GM18526 (cell line): Measurements from ENCODE around the gene PIK3CA.

Source experiments
- POLR2A ChIP-seq: IDR thresholded peaks from 3 replicates; pipeline ENCODE4 v1.6.1; 2011; ENCODE audit not compliant: insufficient read length; ENCODE audit errors: extremely low read depth

The PIK3CA gene

DNA sequence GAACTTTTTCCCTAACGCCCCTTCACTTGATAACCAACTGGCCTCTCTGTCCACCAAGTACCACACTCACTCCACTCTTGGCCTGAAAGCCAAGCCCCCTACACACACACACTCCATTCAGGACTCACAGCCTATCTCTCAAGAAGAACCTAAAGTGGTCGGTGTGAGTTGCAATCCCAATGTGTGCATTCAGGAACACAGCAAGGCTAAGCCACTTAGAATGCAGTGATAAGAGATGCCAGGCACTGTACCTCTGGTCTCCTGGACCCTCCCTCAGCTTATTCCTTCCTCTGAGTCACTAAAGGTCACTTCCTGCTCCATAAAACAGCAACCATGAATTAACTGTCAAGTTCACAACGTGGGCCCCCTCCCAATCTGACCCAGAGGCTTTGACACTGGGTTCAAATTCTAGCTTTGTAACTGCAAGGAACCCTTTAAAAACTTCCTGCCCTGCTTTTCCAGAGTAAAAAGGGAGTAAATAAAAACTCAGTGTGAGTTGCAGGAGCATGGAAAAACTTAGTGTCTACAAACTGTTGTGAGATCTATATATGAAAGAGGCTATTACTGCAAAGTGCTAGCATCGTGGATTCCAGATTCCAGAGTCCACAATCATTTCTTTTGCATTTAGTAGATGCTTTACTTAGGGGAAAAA is 120.4 kb downstream of the PIK3CA start:
- TF ChIP-seq POLR2A = no peak

- no peak for TF ChIP-seq POLR2A
These were observed 121.1 kb downstream of the PIK3CA start for GRCh38 chr3:179269152-179269707.

- no peak for TF ChIP-seq POLR2A
These were observed 124.2 kb downstream of the PIK3CA start for GRCh38 chr3:179272385-179272784.

DNA sequence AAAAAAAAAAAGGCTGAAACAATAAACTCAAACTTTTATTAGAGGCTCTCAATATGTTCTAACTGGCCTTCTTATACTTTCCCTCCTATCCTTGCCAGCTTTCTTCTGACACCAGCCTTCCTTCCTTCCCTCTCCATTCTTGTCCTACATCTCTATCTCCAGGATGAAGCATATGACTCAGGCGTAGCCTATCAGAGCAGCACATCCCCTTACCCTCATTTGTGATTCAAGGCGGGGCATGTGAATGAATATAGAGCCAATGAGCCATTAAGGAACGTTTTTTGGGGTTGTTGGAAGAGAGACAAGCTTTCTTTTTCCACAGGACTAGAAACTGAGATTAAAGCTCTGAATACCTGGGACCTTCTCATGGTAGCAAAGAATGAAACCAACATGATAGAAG is 127.8 kb downstream of the PIK3CA start:
- TF ChIP-seq POLR2A = no peak

DNA sequence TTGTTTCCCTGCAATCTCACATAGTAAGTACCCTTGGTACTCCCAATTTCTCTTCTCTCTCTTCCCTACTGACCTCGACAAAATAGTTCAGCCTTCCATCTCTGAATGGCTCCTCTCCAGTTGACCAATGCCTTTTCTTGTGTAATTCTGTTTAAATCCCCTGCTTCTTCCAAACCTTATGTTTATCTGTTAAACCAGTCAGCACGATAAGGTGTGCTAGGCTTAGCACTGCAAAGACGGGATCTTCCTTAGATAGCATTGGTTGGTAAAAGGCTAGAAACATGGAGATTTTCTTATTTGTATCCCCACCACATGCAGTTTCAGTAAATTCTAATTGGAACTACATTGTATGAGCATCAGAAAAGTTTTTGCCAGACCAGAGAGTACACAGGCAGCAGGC is 128.6 kb downstream of the PIK3CA start:
- TF ChIP-seq POLR2A = no peak

DNA sequence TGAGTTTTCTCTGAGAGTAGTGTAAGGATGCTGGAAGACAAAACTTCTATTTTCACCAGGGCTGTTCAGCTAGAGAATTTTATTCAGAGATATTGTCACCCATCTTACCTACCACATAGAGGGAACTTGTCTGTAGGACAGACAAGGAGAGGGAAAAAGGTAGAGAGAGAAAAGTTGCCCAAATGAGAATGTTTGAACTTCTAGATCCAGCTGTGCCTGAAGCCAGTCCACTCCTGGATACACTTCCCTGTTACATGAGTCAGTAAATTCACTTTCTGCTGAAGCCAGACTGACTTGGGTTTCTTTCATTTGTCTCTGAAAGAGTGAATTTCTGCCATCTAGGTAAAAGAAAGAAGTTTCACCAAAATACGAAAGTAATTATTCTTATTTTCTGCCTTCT is 130.0 kb downstream of the PIK3CA start:
- TF ChIP-seq POLR2A = no peak

DNA sequence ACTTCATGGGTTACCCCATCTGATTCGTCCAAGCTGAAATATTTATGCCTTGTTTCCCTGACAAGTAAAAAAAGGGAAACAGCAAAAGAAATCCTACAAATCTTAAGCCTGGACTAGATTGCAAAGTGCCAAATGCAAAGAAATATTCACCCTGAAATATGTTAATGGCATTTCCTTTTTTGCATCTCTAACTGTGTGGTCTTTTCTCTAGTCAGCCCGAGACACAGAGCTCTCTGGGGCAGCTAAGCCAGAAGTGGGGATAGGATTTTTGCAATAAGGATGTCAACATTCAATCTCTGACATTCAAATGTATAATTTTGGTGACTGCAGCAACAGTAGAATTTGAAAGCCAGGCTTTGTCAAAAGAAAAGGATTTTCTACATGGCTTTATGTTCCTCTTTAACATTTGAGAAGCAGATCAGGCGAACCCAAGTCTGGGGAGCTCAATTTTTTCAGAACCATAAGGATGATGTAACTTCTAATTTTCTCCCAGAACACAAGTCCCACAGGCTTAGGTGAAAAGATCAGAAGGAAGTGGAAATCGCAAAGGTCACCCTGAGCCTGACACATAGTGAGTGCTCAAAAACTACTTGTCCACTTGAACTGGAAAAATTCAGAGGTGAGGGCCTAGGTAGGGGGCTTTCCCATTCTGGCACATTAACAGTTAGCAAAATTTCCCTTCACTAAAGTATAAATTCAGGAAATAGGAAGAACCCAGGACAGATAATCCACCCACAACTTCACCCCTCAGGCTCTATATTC is 131.0 kb downstream of the PIK3CA start:
- TF ChIP-seq POLR2A = no peak

DNA sequence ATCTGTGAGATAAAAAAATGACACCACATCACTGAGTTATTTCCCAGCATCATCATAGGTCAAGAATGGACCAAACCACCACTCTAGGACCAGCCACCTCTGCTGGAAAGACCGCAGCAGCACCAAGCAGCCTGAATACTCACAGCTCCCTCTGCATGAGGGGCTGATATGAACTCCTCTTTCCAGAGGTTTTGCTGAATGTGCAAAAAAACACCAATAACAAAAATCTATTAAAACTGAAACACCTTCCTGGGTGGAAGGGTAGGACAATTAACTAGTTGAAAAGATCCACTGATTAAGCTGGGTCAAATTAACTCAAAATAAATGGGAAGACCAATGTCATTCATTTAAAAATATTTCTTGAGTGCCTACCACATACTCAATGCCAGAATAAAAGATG is 131.7 kb downstream of the PIK3CA start:
- no peak for TF ChIP-seq POLR2A

DNA sequence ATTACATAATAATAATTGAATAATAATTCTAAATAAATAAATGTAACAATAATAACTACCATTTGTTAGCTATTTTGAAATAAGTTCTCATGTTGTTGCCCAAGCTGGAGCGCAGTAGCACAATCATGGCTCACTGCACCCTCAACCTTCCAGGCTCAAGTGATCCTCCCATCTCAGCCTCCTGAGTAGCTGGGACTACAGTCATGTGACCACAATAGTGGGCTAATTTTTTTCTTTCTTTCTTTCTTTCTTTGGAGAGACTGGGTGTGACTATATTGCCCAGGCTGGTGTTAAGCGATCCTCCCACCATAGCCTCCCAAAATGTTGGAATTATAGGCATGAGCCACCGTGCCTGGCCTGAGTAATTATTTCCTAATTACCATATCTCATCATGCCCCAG is 133.7 kb downstream of the PIK3CA start:
- no peak for TF ChIP-seq POLR2A

DNA sequence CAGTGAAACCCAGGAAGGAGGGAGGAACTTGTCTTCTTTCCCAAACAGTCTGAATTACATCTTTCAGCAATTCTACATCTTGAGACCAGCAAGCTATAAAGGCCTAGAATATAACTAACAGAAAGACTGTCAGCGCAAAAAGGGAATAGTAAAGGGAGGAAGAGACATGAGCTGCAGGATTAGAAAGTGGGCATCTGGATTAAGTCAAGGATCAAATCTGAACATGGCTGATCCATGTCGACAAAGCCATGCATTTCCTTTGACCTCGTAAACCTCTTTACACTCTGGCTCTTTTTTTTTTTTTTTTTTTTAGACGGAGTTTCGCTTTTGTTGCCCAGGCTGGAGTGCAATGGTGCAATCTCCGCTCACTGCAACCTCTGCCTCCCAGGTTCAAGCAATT is 138.2 kb downstream of the PIK3CA start:
- TF ChIP-seq POLR2A = no peak

DNA sequence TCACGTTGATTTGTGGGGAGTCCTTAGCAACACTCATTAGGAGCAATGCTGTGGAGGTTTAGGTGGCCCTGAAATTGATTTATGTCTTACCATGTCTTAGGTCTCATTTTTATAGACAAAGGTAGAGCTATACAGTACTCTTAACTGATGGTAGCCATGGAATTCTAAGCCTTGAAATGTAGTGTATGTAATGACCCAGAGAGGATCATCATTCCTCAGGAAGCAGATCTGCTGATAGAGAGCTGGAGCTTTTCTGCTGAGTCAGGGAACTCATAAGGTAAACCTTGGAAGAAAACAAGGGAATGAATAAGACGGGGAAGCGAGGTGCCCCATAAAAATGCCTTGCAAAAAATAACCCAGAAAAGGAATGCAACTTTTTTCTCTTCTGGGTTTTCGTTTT is 140.7 kb downstream of the PIK3CA start:
- no peak for TF ChIP-seq POLR2A

DNA sequence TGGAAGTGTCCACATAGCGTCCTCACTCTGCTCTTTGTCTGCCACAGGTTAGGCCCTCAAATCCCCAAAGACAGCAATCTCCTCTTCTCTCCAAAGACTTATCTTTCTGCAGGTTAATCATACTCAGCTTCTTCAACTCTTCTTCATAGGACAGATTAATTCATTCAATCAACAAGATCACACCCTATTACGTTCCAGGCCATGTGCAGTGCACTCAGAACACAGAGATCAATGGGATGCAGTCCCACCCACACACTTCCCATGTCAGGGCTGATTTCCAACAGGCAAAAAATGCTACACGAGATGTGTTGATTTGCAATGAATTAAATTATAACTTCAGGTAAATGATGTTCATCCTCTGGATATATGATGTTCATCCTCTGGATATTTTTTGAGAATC is 141.1 kb downstream of the PIK3CA start:
- no peak for TF ChIP-seq POLR2A
